C1 segment of cervical spinal cord (tissue), 14 donors: ENCODE data around the gene TAB2.
"Not testable (repeated sequence)": the region's sequence is repeated elsewhere in the genome, so short reads cannot be mapped to it uniquely, and the experiment has no call there.

Experiments used
- DNase-seq, 14 donors: peaks; one replicate each; lab custom pipeline; 2025; lab: John Stamatoyannopoulos, UW

TAB2 gene

GRCh38 chr6:149458806-149459205 lies 141.3 kb downstream of the TAB2 start:
- DNase-seq: no peak

DNA sequence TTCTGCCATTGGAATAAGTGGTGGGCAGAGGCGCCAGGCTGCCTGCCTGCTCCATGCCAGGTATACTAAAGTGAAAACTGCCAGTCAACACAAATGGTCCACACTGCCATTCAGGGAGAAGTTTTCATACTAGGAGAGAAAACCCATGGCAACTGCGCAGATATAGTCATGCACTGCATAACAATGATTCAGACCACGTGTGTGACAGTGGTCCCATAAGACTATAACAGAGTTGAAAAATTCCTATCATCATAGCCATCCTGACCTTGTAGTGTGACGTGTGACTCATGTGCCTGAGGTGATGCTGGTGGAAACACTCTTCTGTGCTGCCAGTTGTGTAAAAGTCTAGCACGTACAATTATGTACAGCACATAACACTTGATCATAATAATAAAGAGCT lies 142.2 kb downstream of the TAB2 start:
- no peak for DNase-seq

GRCh38 chr6:149460249-149460648 lies 142.7 kb downstream of the TAB2 start:
- DNase-seq: not testable (repeated sequence)
